ENCODE data around the gene TWIST2. TPM values are rescaled to one million over a fixed set of nuclear protein-coding genes. Genes with fewer than 3 reads are reported as not detected.

TWIST2 gene
- total RNA-seq, 4 donors from 2014 or later, result 10.4 to 30.1 (median 20.8) TPM

DNA sequence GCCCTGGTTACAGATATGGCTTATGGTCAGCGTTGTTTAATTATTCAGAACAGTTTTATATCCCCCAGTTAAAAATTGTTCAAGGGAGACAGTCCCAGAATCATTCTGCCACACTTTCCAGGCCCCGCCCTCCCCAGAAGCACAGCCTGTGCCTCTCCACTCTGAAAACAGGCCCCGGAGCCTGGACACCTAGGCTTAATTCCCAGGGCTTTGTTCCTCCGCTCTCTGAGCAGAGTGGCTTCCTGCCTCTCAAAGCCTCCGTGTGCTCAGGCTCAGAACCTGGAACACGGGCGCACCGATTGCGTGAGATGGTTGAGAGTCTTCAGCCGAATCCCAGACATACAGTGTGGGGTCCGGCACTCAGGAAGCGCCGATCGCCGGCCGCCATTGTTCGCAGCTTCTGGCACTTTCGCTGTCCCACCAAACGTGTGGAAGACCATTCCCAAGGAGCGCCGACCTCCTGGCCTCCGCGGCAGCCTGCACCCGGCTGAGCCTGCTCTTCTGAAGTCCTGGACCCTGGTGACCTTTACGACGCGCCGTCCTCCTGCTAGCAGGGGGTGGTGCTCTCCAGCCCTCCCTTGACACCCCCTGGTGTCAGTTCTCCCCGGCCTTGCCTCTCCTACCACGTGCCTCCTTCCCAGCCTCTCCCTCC, 45.6 kb downstream of the TWIST2 start:
- 88 to 90% methylated on average over 25 to 30 of the region's 30 CpGs for WGBS, 2 donors
- Histone ChIP-seq H3K27me3 (no peaks in the 10 kb centered on the region), H3K36me3 (no peaks in the 10 kb centered on the region), H3K9me3 (no peaks in the 10 kb centered on the region), H3K4me1 (no peaks in the 10 kb centered on the region), H3K4me3 (replicated peaks in 1 of 3) (no peak overlapping the region), H3K27ac (no peak overlapping the region)
- no peak for DNase-seq
- intact Hi-C loops (cut with DNase I), result no loop called here
- TF ChIP-seq POLR2A (IDR thresholded peaks at IDR 0.05), result no peak
- TF ChIP-seq, protein P1, sequence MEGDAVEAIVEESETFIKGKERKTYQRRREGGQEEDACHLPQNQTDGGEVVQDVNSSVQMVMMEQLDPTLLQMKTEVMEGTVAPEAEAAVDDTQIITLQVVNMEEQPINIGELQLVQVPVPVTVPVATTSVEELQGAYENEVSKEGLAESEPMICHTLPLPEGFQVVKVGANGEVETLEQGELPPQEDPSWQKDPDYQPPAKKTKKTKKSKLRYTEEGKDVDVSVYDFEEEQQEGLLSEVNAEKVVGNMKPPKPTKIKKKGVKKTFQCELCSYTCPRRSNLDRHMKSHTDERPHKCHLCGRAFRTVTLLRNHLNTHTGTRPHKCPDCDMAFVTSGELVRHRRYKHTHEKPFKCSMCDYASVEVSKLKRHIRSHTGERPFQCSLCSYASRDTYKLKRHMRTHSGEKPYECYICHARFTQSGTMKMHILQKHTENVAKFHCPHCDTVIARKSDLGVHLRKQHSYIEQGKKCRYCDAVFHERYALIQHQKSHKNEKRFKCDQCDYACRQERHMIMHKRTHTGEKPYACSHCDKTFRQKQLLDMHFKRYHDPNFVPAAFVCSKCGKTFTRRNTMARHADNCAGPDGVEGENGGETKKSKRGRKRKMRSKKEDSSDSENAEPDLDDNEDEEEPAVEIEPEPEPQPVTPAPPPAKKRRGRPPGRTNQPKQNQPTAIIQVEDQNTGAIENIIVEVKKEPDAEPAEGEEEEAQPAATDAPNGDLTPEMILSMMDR (IDR thresholded peaks at IDR 0.05), result no peak

DNA sequence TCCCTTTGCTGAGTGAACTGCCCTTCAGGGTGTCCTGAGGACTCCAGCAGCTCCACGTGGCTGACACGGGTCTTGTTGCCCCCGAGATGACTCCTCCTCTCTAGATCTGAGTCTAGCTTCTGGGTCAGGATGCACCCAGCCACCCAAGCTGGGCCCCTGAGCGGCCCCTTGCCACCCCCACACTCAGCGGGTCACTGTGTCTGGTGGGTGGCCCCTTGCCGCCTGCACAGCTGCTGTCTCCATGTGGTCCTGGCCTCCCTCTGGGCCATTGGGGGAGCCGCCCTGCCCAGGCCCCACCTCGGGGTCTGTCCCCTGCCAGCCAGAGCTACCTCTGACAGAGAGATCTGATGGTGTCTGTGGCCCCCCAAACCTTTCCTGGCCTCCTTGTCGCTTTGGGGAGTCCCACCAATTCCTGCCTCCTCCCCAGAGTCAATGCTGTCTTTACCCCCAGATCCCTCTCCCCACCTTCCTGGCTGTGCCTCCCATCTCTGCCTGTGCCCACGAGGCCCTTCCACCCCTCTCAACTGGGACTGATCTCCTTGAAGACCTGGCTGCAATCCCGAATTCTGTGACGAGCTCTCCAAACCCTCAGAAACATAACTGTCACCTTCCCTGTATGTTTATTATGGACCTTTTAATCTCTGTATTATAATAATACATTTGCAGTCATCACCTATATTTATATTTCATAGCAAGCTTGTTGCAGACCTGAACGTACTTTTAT, 46.5 kb downstream of the TWIST2 start:
- Histone ChIP-seq H3K4me1 (no peaks in the 10 kb centered on the region), H3K27me3 (no peaks in the 10 kb centered on the region), H3K27ac (no peak overlapping the region), H3K36me3 (no peaks in the 10 kb centered on the region), H3K9me3 (no peaks in the 10 kb centered on the region), H3K4me3 (replicated peaks in 1 of 3) (no peak overlapping the region)
- intact Hi-C loops (cut with DNase I), result no loop called here
- WGBS, 2 donors, result 69 to 76% methylated on average over 7 to 12 of the region's 13 CpGs
- DNase-seq, result no peak
- TF ChIP-seq, protein P1 (IDR thresholded peaks at IDR 0.05), result no peak
- no peak for TF ChIP-seq POLR2A (IDR thresholded peaks at IDR 0.05)

DNA sequence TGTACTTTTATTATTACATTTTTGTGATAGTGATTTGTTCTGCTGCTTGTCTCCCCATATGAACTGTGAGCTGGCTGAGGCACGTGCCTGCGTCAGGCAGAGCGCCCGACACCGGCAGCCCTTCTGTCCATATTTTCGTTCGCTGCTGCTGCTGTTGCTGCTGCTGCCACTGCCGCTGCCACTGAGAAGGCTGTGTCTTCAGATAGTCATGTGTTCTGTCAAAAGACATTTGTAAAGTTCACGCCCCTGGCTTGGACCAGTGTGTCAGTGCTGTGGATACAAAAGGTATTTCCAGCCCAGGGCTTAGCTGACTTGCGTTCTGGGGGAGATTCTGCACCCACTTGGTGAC, 47.0 kb downstream of the TWIST2 start:
- Histone ChIP-seq H3K4me3 (replicated peaks in 1 of 3) (no peak overlapping the region), H3K27me3 (no peaks in the 10 kb centered on the region), H3K9me3 (no peaks in the 10 kb centered on the region), H3K27ac (no peak overlapping the region), H3K36me3 (no peaks in the 10 kb centered on the region), H3K4me1 (no peaks in the 10 kb centered on the region)
- DNase-seq, result no peak
- intact Hi-C loops (cut with DNase I), result no loop called here
- WGBS, 2 donors, result 85 to 98% methylated on average over 10 of the region's 10 CpGs
- TF ChIP-seq, protein P1 (IDR thresholded peaks at IDR 0.05), result no peak
- no peak for TF ChIP-seq POLR2A (IDR thresholded peaks at IDR 0.05)

DNA sequence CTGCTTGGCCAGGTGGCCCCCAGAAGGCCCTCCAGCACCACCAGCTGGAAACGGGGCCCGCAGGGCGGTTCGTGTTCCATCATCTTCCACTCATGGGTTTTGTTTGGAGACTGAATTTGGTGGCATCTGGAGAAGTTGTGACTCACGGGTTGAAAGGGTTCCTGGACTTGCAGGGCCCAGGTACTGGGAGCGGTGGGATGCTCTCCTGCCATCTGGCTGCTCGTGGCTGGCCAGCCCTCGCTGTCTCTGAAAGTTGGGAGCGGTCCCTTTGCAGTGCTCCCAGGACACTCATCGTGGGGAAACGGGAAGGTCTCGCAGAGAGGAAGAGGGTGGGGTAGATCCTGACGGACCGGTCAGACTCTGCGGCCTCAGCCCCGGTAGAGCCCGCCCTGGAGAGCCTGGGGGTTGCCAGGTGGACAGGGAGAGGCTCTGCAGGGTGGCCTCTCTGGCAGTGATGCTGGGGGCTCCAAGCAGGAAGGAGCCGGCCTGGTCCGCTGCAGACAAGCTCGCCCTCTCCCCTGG, 47.5 kb downstream of the TWIST2 start:
- Histone ChIP-seq H3K27me3 (no peaks in the 10 kb centered on the region), H3K36me3 (no peaks in the 10 kb centered on the region), H3K9me3 (no peaks in the 10 kb centered on the region), H3K4me3 (replicated peaks in 1 of 3) (no peak overlapping the region), H3K4me1 (no peaks in the 10 kb centered on the region), H3K27ac (peak overlapping the region in 1 of 3 donors; percentile 17)
- TF ChIP-seq POLR2A (IDR thresholded peaks at IDR 0.05), result no peak
- intact Hi-C loops (cut with DNase I), result no loop called here
- no peak for DNase-seq
- 70 to 72% methylated on average over 14 to 19 of the region's 20 CpGs for WGBS, 2 donors

DNA sequence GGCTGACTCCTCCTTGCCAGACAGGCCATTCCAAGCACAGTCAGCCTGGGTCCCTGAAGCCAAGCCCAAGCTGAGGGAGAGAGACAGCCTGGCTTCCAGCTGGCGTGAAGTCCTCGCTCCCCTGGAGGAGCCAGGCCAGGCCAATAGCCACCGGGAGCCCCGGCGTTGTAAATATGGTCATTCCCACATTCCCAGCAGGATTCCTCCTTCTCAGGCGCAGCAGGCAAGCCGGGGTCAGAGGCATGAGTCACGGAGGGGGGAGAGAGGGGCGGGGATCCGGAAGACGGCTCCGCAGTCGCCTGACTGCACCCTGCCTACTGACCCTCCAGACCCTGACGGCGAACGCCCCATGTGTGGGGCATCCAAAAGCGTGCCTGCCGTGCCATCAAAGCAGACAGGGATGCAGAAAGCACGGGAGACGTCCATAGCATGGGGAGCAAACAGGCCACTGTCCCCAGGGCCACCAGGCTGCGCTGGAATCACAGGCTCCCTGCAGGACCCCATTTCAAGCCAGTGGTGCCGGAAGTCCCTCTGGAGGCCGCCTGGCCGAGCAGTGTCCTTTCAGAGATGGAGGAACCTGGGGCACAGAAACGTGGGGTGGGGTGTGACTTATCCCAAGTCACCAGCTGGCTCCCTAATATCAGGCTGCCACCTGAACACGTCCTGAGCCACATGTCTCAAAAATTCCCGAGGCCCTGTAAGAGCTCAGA, 48.2 kb downstream of the TWIST2 start:
- no peaks in the 10 kb centered on the region for H3K9me3 ChIP-seq
- WGBS, 2 donors, result 63 to 72% methylated on average over 7 to 24 of the region's 27 CpGs
- no peak for TF ChIP-seq POLR2A (IDR thresholded peaks at IDR 0.05)
- TF ChIP-seq, protein P1 (IDR thresholded peaks at IDR 0.05), result no peak
- peak; percentile 20 for DNase-seq
- H3K4me1 ChIP-seq, result no peaks in the 10 kb centered on the region
- intact Hi-C loops (cut with DNase I), result no loop called here
- H3K36me3 ChIP-seq, result no peaks in the 10 kb centered on the region
- peak overlapping the region in 1 of 3 donors; percentile 17 for H3K27ac ChIP-seq
- no peaks in the 10 kb centered on the region for H3K27me3 ChIP-seq
- H3K4me3 ChIP-seq (replicated peaks in 1 of 3), result no peak overlapping the region

Data from thyroid gland (tissue), 4 donors.